Measurements from ENCODE around the gene DNAH9. TPM values are rescaled to one million over a fixed set of nuclear protein-coding genes. Genes with fewer than 3 reads are reported as not detected.

Gene DNAH9
- total and polyA plus RNA-seq, 8 donors = 0.28 to 18.3 (median 0.42) TPM; not detected in 2

- TF ChIP-seq, protein P1, sequence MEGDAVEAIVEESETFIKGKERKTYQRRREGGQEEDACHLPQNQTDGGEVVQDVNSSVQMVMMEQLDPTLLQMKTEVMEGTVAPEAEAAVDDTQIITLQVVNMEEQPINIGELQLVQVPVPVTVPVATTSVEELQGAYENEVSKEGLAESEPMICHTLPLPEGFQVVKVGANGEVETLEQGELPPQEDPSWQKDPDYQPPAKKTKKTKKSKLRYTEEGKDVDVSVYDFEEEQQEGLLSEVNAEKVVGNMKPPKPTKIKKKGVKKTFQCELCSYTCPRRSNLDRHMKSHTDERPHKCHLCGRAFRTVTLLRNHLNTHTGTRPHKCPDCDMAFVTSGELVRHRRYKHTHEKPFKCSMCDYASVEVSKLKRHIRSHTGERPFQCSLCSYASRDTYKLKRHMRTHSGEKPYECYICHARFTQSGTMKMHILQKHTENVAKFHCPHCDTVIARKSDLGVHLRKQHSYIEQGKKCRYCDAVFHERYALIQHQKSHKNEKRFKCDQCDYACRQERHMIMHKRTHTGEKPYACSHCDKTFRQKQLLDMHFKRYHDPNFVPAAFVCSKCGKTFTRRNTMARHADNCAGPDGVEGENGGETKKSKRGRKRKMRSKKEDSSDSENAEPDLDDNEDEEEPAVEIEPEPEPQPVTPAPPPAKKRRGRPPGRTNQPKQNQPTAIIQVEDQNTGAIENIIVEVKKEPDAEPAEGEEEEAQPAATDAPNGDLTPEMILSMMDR (IDR thresholded peaks at IDR 0.05) = no peak
- no peak for TF ChIP-seq POLR2AphosphoS5 (IDR thresholded peaks at IDR 0.05)
- TF ChIP-seq EP300 (IDR thresholded peaks at IDR 0.05) = no peak
- TF ChIP-seq POLR2A (IDR thresholded peaks at IDR 0.05) = no peak
- no peak overlapping the region for H3K27ac ChIP-seq
- WGBS, 5 donors = 71 to 78% (median 74%) methylated on average over 5 of the region's 5 CpGs
- no peak overlapping the region for H3K4me3 ChIP-seq
- H3K9me3 ChIP-seq = no peaks in the 10 kb centered on the region
- intact Hi-C loops (cut with DNase I; ENCODE audit: low total_unique reads) = no loop called here
- H3K36me3 ChIP-seq = no peaks in the 10 kb centered on the region
- peaks cover 0 to 5% (median 0%) of the 10 kb centered on the region in 4 donors for H3K4me1 ChIP-seq
- H3K27me3 ChIP-seq = no peaks in the 10 kb centered on the region
- DNase-seq = no peak
Measured at GRCh38 chr17:11622492-11622891, 24.2 kb downstream of the DNAH9 start.

GRCh38 chr17:11624976-11625375 is 26.7 kb downstream of the DNAH9 start:
- DNase-seq = no peak
- H3K36me3 ChIP-seq = no peaks in the 10 kb centered on the region
- intact Hi-C loops (cut with DNase I; ENCODE audit: low total_unique reads) = no loop called here
- H3K27ac ChIP-seq = no peak overlapping the region
- H3K4me3 ChIP-seq = no peak overlapping the region
- WGBS, 5 donors = 56 to 83% (median 77%) methylated on average over 6 of the region's 6 CpGs
- TF ChIP-seq, protein P1 (IDR thresholded peaks at IDR 0.05) = no peak
- H3K4me1 ChIP-seq = no peaks in the 10 kb centered on the region
- peaks cover 0 to 10% (median 0%) of the 10 kb centered on the region in 3 donors for H3K27me3 ChIP-seq
- H3K9me3 ChIP-seq = no peaks in the 10 kb centered on the region

- TF ChIP-seq EP300 (IDR thresholded peaks at IDR 0.05) (no peak), POLR2AphosphoS5 (IDR thresholded peaks at IDR 0.05) (no peak), POLR2A (IDR thresholded peaks at IDR 0.05) (no peak)
- TF ChIP-seq, protein P1 (IDR thresholded peaks at IDR 0.05) = no peak
- intact Hi-C loops (cut with DNase I; ENCODE audit: low total_unique reads) = no loop called here
- Histone ChIP-seq H3K9me3 (no peaks in the 10 kb centered on the region), H3K4me1 (no peaks in the 10 kb centered on the region), H3K27ac (no peak overlapping the region), H3K4me3 (no peak overlapping the region), H3K36me3 (no peaks in the 10 kb centered on the region), H3K27me3 (peaks cover 0 to 10% (median 0%) of the 10 kb centered on the region in 3 donors)
- 65 to 77% (median 70%) methylated on average over 3 of the region's 3 CpGs for WGBS, 5 donors
- DNase-seq = no peak
Measured at GRCh38 chr17:11625878-11626277, 27.6 kb downstream of the DNAH9 start.

DNA sequence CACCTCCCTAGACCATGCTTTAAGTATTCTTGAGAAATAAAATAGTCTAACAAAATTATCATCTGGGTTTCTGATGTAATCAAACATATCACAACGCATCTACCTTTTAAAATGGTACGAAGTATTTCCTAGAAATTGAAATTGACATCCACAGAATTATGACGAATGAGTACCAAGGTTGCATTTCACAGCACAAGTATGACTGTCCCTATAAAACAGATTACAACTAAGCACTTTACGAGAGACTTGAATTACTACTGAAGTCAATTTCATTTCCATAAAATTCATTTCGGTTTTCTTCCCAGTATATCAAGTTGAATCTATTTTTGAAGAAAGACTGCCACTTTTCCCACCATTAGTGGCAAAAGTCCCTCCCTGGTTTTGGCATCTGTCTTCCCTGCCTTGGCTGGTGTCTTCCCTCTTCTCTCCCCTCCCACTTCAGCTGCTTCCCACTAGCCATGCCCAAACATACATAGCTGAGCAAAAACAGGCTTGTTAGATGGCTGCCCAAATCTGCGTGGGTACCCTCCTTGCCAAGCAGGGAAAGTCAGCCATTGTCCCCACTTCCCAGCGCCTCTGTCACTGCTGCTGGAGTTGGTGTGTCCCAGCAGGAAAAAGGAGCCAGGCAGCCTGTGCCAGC is 29.2 kb downstream of the DNAH9 start:
- H3K9me3 ChIP-seq = no peaks in the 10 kb centered on the region
- intact Hi-C loops (cut with DNase I; ENCODE audit: low total_unique reads) = no loop called here
- TF ChIP-seq EP300 (IDR thresholded peaks at IDR 0.05) = no peak
- TF ChIP-seq POLR2AphosphoS5 (IDR thresholded peaks at IDR 0.05) = no peak
- no peak for TF ChIP-seq POLR2A (IDR thresholded peaks at IDR 0.05)
- TF ChIP-seq, protein P1 (IDR thresholded peaks at IDR 0.05) = no peak
- no peak overlapping the region for H3K27ac ChIP-seq
- 85 to 91% (median 88%) methylated on average over 7 of the region's 7 CpGs for WGBS, 5 donors
- H3K36me3 ChIP-seq = no peaks in the 10 kb centered on the region
- peaks cover 0 to 10% (median 0%) of the 10 kb centered on the region in 3 donors for H3K27me3 ChIP-seq
- H3K4me3 ChIP-seq = no peak overlapping the region
- no peak for DNase-seq
- H3K4me1 ChIP-seq = no peaks in the 10 kb centered on the region
